Endothelial cell of umbilical vein (primary cell): ENCODE data around the gene CFAP46. TPM values are rescaled to one million over a fixed set of nuclear protein-coding genes. Genes with fewer than 3 reads are reported as not detected.

ENCODE experiments used
- BruUV-seq: library from RNA; stranded (reverse); fragments of 400-500 nt; replicated peaks from 2 replicates; lab custom pipeline; 2021; lab: Mats Ljungman, UMichigan
- CTCF ChIA-PET: fragments of 300-600, 350-600 bp; sonication (Branson Sonifier 250); formaldehyde crosslinking; loops from one replicate; lab custom pipeline; 2021; ENCODE audit warnings: antibody characterized with exemption, inconsistent platforms; lab: Charles Lee
- POLR2A ChIA-PET: fragments of 300-600, 350-600 bp; sonication (Branson Sonifier 250); formaldehyde crosslinking; loops from one replicate; lab custom pipeline; 2021; ENCODE audit warnings: antibody characterized with exemption, inconsistent platforms; lab: Charles Lee
- DNase-seq: peaks from one replicate; pipeline ENCODE4 v3.0.0-alpha.2; 2011; ENCODE audit warnings: low read depth, low spot score
- FAIRE-seq: peaks from 2 replicates; lab custom pipeline; 2011; peaks lifted over from hg19 to GRCh38; lab: Jason Lieb, UNC
- H2AFZ ChIP-seq: 2 replicates; pipeline ENCODE4 v1.6.0; 2012; ENCODE audit warnings: low read depth, low read length, control low read depth, inconsistent platforms
- H3K27ac ChIP-seq: 2 replicates; pipeline ENCODE4 v1.5.1; 2011; ENCODE audit warnings: low read depth, mild to moderate bottlenecking, control low read depth, low read length, moderate library complexity; ENCODE audit not compliant: insufficient read depth
- H3K27me3 ChIP-seq, 2 experiments: 2 replicates each; pipeline versions ENCODE4 v1.6.0 to v1.6.1; 2011; ENCODE audit warnings: low read length in 2 of 2, mixed read lengths in 1 of 2; ENCODE audit not compliant: control insufficient read depth in 2 of 2, insufficient read depth in 2 of 2
- H3K36me3 ChIP-seq, 2 experiments: 2 replicates in 1 of 2; 3 replicates in 1 of 2; pipeline ENCODE4 v1.5.1; 2011; ENCODE audit warnings: low read length in 2 of 2, mild to moderate bottlenecking in 1 of 2, moderate library complexity in 1 of 2; ENCODE audit not compliant: control insufficient read depth in 2 of 2, insufficient read depth in 2 of 2; ENCODE audit errors: extremely low read depth in 1 of 2
- H3K4me1 ChIP-seq: 3 replicates; pipeline ENCODE4 v1.5.1; 2011; ENCODE audit warnings: mild to moderate bottlenecking, low read length; ENCODE audit not compliant: control insufficient read depth, insufficient read depth; ENCODE audit errors: extremely low read depth
- H3K4me2 ChIP-seq: 2 replicates; pipeline ENCODE4 v1.6.1; 2011; ENCODE audit warnings: low read length, control low read depth, mixed read lengths; ENCODE audit not compliant: insufficient read depth
- H3K4me3 ChIP-seq, 3 experiments: fragments of 200-600 bp in 1 of 3; sonication (generic), shearing (Covaris generic) in 1 of 3; replicated peaks in 1 of 3; 2 replicates each; pipeline ENCODE4 v1.5.1; 2011 to 2016; ENCODE audit warnings: control low read depth in 3 of 3, low read length in 3 of 3, mild to moderate bottlenecking in 2 of 3, inconsistent platforms in 1 of 3, low read depth in 1 of 3, moderate library complexity in 1 of 3; ENCODE audit not compliant: insufficient read depth in 1 of 3
- H3K79me2 ChIP-seq: 2 replicates; pipeline ENCODE4 v1.6.0; 2012; ENCODE audit warnings: low read length, inconsistent platforms; ENCODE audit not compliant: control insufficient read depth, insufficient read depth
- H3K9ac ChIP-seq: replicated peaks from 2 replicates; pipeline ENCODE3; 2011; ENCODE audit warnings: low read length, control low read depth; ENCODE audit not compliant: insufficient read depth; ENCODE audit errors: extremely low read depth
- H3K9me1 ChIP-seq: replicated peaks from 3 replicates; pipeline ENCODE4 v1.6.0; 2011; ENCODE audit warnings: mild to moderate bottlenecking, low read length; ENCODE audit not compliant: control insufficient read depth, insufficient read depth; ENCODE audit errors: extremely low read depth
- H3K9me3 ChIP-seq: replicated peaks from 2 replicates; pipeline ENCODE4 v1.5.1; 2012; ENCODE audit warnings: low read length, inconsistent platforms; ENCODE audit not compliant: control insufficient read depth, insufficient read depth
- H4K20me1 ChIP-seq: replicated peaks from 2 replicates; pipeline ENCODE3; 2011; ENCODE audit warnings: mild to moderate bottlenecking, low read length; ENCODE audit not compliant: control insufficient read depth, insufficient read depth; ENCODE audit errors: extremely low read depth
- CTCF ChIP-seq, 2 donors: IDR thresholded peaks; 1 replicate in 1 of 2; 2 replicates in 1 of 2; pipeline ENCODE4 v1.5.1; 2011; ENCODE audit warnings: low read length in 2 of 2, mild to moderate bottlenecking in 2 of 2, moderate library complexity in 2 of 2, control low read depth in 1 of 2, inconsistent platforms in 1 of 2, low read depth in 1 of 2; ENCODE audit not compliant: insufficient read depth in 1 of 2; ENCODE audit errors: extremely low read depth in 1 of 2
- EZH2 ChIP-seq: IDR thresholded peaks from 2 replicates; pipeline ENCODE4 v1.6.1; 2012; ENCODE audit warnings: borderline replicate concordance, low read depth, mild to moderate bottlenecking, moderate library complexity, low read length, inconsistent platforms; ENCODE audit not compliant: severe bottlenecking
- FOS ChIP-seq: IDR thresholded peaks from 2 replicates; pipeline ENCODE4 v1.6.1; 2011; ENCODE audit warnings: mild to moderate bottlenecking, low read length, moderate library complexity, borderline replicate concordance; ENCODE audit not compliant: insufficient read depth
- GATA2 ChIP-seq: IDR thresholded peaks from 2 replicates; pipeline ENCODE4 v1.7.0; 2011; ENCODE audit warnings: low read depth, mild to moderate bottlenecking, moderate library complexity, mixed read lengths, low read length; ENCODE audit not compliant: insufficient read length, insufficient read depth
- JUN ChIP-seq: IDR thresholded peaks from 2 replicates; pipeline ENCODE4 v1.6.1; 2011; ENCODE audit warnings: borderline replicate concordance, low read depth; ENCODE audit not compliant: insufficient read length, insufficient read depth
- MAX ChIP-seq: IDR thresholded peaks from 2 replicates; pipeline ENCODE4 v1.6.1; 2011; ENCODE audit not compliant: insufficient read depth, insufficient read length
- MYC ChIP-seq: IDR thresholded peaks from one replicate; pipeline ENCODE4 v1.6.1; 2011; ENCODE audit warnings: mild to moderate bottlenecking, low read depth, low read length
- POLR2A ChIP-seq: IDR thresholded peaks from 2 replicates; pipeline ENCODE4 v1.6.1; 2012; ENCODE audit warnings: low read depth, mild to moderate bottlenecking, control low read depth, low read length
- POLR2AphosphoS5 ChIP-seq: IDR thresholded peaks from 2 replicates; pipeline ENCODE4 v1.6.1; 2012; ENCODE audit warnings: low read depth, mild to moderate bottlenecking, control low read depth, low read length, moderate library complexity; ENCODE audit not compliant: insufficient read depth
- dilution Hi-C: fragments of 300-500 bp; cut with MboI; formaldehyde crosslinking; loops from one replicate; pipeline ENCODE4 v1.15.0; 2019; ENCODE audit warnings: low sequenced_read_pairs; ENCODE audit not compliant: extremely low pct_ligation_motif_present
- intact Hi-C: fragments of 100-400 bp; cut with micrococcal nuclease; formaldehyde crosslinking; loops from one replicate; pipeline ENCODE4 v1.10.0; 2022
- polyA plus RNA-seq, 4 experiments: library from polyadenylated mRNA; depleted of rRNA in 3 of 4; stranded (reverse) in 3 of 4; unstranded in 1 of 4; fragments of >200 nt; gene quantifications; 2 replicates each; pipeline versions ENCODE4 v1.2.1 to v1.2.3, GENCODE V29; 2011 to 2012; ENCODE audit warnings: missing spikeins in 1 of 4
- total RNA-seq: library from RNA; stranded (reverse); gene quantifications from 2 replicates; pipeline ENCODE4 v1.2.3, GENCODE V29; 2021

The CFAP46 gene
- total and polyA plus RNA-seq, 2 donors (not counting 3 experiments of a cell fraction or from before 2014, with no cell fraction given): 0.75 to 0.98 TPM

- no peaks in the 10 kb centered on the region for H3K9me1 ChIP-seq
- no TSS peak for BruUV-seq
Measured at GRCh38 chr10:132886211-132887099, 55.9 kb downstream of the CFAP46 start.

More at GRCh38 chr10:132886211-132887099, 55.9 kb downstream of the CFAP46 start:
- intact Hi-C loops (no loop called here), dilution Hi-C loops (no loop called here)
- no peaks in the 10 kb centered on the region for H3K4me1 ChIP-seq
- H3K27ac ChIP-seq: no peak overlapping the region
- no peak overlapping the region for H2AFZ ChIP-seq
- no peaks in the 10 kb centered on the region for H3K27me3 ChIP-seq
- no peak for FAIRE-seq
- no peaks in the 10 kb centered on the region for H3K79me2 ChIP-seq
- H3K4me2 ChIP-seq: no peak overlapping the region
- no peak for TF ChIP-seq MAX
- TF ChIP-seq JUN: no peak
- TF ChIP-seq POLR2A: no peak
- no peak for TF ChIP-seq EZH2
- TF ChIP-seq CTCF (IDR thresholded peaks at IDR 0.05; ENCODE audit: extremely low read depth in 1 of 2, insufficient read depth in 1 of 2, low read depth in 1 of 2, low read length in 2 of 2): no peak
- no peak for TF ChIP-seq GATA2
- TF ChIP-seq POLR2AphosphoS5: no peak
- TF ChIP-seq MYC: no peak
- TF ChIP-seq FOS: no peak
- no peak overlapping the region for H3K4me3 ChIP-seq
- ChIA-PET CTCF (no interaction called here), POLR2A (no interaction called here)
- no peak for DNase-seq
- H3K9ac ChIP-seq: no peak overlapping the region
- no peaks in the 10 kb centered on the region for H3K9me3 ChIP-seq
- H4K20me1 ChIP-seq: no peaks in the 10 kb centered on the region
- no peaks in the 10 kb centered on the region for H3K36me3 ChIP-seq
